NCI-H128 (cell line): Measurements from ENCODE around the gene SSR4.
"Not testable (repeated sequence)": the region's sequence is repeated elsewhere in the genome, so short reads cannot be mapped to it uniquely, and the experiment has no call there.

Experiments used
- DNase-seq: peaks from one replicate; lab custom pipeline; 2025; ENCODE audit not compliant: unreplicated experiment; lab: John Stamatoyannopoulos, UW

Gene SSR4

GRCh38 chrX:153794018-153794896, at the start of gene SSR4, which contains the start of gene IDH3G:
Gene SSR4, plus strand, starts transcription at chrX:153794668. Its CDS starts 20 bp downstream, at chrX:153794688.
Gene IDH3G, minus strand, starts transcription at chrX:153794375. Its CDS starts 49 bp downstream, at chrX:153794326.
- peak; percentile 91 for DNase-seq

GRCh38 chrX:153745067-153745433, 49.4 kb upstream of the SSR4 start:
- not testable (repeated sequence) for DNase-seq

- DNase-seq, result no peak
Observed at GRCh38 chrX:153746359-153746758, 48.1 kb upstream of the SSR4 start.

GRCh38 chrX:153746991-153747390, 47.5 kb upstream of the SSR4 start:
- DNase-seq, result not testable (repeated sequence)

- not testable (repeated sequence) for DNase-seq
Observed at GRCh38 chrX:153749017-153749416, 45.5 kb upstream of the SSR4 start.

GRCh38 chrX:153750127-153750774, 44.2 kb upstream of the SSR4 start:
- DNase-seq, result no peak

- no peak for DNase-seq
Observed at GRCh38 chrX:153755136-153755535, 39.3 kb upstream of the SSR4 start.

GRCh38 chrX:153761863-153762262, 32.6 kb upstream of the SSR4 start:
- no peak for DNase-seq

GRCh38 chrX:153762626-153763173, 31.8 kb upstream of the SSR4 start:
- no peak for DNase-seq

- no peak for DNase-seq
Observed at GRCh38 chrX:153763298-153763932, 31.1 kb upstream of the SSR4 start.

- peak; percentile 68 for DNase-seq
Observed at GRCh38 chrX:153763989-153764755, 30.3 kb upstream of the SSR4 start, which contains the start of gene PLXNB3. Gene PLXNB3, plus strand, starts transcription at chrX:153764249. Its CDS starts 1,287 bp downstream, at chrX:153765536.

GRCh38 chrX:153764786-153765137, 29.7 kb upstream of the SSR4 start:
- no peak for DNase-seq

GRCh38 chrX:153765138-153766079, 29.1 kb upstream of the SSR4 start:
- no peak for DNase-seq

GRCh38 chrX:153766098-153766817, 28.2 kb upstream of the SSR4 start:
- DNase-seq, result peak; percentile 8

GRCh38 chrX:153766871-153767673, 27.4 kb upstream of the SSR4 start:
- no peak for DNase-seq

- no peak for DNase-seq
Observed at GRCh38 chrX:153767674-153768055, 26.8 kb upstream of the SSR4 start.

GRCh38 chrX:153768311-153769157, 25.9 kb upstream of the SSR4 start:
- DNase-seq, result no peak
